ENCODE measurements around the gene MYOT.

MYOT gene

DNA sequence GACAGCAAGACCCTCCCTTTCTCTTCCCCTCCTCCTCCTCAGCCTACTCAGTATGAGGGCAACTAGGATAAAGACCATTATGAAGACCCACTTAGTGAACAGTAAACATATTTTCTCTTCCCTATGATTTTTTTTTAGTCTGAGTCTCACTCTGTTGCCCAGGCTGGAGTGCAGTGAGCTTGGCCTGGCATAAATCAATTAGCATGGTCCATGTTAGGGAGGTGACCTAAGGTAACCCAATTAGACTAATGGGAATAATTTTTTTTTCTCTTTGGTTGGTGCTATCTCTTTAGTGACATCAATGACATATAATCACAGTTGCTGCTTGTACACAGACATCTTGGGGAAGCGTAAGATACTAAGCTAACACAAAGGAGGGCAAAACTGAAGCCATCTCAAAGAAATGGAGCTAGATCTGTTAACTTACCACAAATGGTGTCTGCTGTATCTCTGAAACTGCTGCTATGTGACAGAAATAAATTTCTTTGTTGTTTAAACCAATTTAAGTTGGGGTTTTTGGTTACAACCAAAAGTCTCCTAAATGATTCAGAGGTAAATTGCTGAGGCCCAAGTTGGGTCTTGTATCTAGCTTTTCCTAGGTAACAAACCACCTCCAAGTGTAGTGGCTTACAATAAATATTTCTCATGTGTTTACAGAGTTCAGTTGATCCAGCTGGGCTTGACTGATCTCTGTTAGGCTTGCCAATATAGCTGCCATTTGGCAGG lies 34.9 kb downstream of the MYOT start:
- DNase-seq, result no peak

DNA sequence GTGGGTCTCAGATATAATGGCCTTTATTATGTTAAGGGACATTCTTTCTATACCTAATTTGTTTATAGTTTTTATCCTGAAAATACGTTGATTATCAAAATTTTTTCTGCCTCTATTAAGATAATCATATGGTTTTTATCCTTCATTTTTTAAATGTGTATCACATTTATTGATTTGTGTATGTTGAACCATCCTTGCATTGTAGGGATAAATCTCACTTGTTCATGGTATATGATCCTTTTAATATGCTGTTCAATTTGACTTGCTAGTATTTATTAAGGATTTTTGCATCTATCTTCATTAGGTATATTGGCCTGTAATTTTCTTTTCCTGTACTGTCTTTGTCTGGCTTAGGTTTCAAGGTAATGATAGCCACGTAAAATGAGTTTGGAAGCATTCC lies 47.1 kb downstream of the MYOT start:
- DNase-seq, result no peak

DNA sequence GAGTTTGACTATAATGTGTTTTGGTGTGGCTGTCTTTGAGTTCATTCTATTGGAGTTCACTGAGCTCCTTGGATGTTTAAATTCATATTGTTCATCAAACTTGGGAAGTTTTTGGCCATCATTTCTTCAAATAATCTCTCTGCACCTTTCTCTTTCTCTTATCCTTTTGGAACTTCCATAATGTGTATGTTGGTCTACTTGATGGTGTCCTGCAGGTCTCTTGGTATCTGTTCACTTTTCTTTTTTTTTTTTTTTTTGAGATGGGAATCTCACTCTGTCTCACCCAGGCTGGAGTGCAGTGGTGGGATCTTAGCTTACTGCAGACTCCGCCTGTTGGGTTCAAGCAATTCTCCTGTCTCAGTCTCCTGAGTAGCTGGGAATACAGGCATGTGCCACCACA lies 49.3 kb downstream of the MYOT start:
- DNase-seq, result no peak

DNA sequence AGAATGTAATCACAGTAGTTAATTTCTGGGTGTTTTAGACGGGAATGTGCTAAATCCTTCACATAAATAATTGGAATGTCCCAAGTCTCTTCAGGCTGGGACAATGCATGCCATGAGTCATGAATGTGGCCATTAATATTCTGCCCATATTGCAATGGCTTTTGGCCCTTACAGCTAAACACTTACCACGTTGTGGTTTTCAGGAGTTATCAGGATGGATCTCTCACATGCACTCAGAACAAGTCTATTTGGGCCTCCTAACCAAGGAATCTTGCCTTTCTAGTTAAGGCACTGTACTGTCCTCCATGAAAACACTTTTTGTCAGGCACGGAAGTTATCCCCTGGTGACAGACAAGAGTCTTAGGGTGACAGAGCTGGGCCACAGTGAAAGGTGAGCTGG lies 54.3 kb downstream of the MYOT start:
- no peak for DNase-seq

DNA sequence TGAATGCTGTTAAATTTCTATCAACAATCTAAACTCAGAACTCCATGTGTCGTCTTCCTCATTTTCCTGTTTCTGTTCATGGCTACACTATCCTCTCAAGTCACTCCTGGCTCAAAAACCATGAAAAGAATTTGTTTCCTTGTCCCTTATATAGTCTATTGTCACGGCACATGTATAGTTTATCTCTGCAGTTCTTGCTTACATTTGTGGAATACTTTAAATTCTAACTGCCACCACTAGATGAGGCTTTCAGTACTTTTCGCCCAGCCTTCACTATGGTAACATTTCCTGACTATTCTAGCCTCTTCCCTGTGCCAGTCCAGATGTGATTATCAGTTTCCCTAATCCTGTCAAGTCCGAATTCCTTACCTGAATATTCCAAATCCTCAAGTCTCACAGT lies 56.2 kb downstream of the MYOT start:
- no peak for DNase-seq

DNA sequence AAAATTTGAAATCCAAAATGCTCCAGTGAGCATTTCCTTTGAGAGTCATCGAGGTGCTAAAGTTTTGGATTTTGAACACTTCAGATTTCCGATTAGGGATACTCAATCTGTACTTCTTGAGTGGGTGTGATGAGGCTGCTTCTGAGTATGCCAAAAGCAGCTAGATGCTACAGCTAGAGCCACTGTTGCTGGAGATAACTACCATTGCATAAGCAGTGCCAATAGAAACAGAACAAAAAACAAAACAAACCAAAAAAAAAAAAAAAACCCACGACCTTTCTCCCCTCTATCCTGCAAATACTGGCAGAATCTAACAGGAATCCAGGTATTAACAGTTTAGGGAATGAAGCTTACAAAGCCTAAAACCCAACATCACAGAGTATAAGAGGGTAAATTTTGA lies 65.1 kb downstream of the MYOT start:
- no peak for DNase-seq

DNA sequence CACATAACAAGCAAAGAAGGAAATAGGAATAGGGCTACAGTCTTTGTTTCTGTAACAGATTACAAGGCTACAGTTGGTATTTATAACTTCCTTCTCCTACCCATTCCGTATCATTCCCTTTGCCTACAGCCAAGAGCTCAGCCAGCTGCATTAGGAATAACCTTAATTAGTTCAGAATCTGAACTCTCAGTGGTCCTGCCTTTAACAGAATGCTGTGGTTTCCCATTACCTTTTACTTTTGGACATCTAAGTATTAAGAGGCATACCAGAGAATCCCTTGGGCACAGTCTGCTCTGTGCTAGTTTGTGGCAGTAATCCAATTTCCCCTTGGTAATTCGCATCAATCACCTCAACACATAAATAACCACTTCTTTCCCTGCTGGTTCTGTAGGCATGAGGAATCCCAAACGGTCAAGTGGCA lies 65.8 kb downstream of the MYOT start:
- no peak for DNase-seq

DNA sequence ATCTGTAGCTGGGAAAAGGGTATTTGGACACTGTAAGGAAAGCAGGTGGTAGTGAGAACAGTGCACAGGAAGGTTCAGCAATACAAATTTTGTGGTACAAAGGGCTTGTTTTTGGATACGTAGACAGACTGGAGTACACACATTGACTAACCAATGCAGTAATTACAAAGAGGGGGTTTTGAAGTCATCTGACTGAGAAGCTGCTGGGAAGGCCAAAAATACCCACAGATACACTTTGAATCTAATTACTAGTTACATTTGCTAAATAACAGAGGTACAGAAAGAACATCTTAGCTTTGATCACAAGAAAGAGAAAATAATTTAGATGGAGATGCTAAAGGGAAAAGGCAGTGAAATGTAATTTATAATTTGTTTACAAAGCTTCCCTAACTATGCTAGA lies 67.5 kb downstream of the MYOT start:
- DNase-seq, result no peak

DNA sequence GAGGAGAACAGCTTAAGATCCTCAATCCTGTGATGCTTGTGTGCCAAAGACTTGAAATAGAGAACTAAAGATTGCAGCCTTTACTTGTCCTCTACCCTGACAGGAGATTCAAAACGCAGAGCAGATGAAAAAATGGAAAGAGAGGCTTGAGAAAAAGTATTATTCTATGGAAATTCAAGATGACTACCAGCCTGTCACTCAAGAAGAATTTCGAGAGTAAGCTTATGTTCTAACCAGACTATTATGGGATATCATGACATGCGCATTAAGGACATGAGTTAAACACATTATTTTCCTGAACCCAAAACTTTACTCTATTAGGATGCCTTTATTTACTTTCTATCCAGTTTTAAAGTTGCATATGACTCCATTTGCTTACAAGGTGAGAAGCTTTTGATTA lies 68.0 kb downstream of the MYOT start:
- no peak for DNase-seq

All from MV-4-11 (cell line).